Retinal pigment epithelial cell (primary cell): ENCODE data around the gene SLC25A36.
"Not testable (repeated sequence)": the region's sequence is repeated elsewhere in the genome, so short reads cannot be mapped to it uniquely, and the experiment has no call there.

Source experiments
- DNase-seq: peaks from one replicate; pipeline ENCODE4 v3.0.0-alpha.2; 2010; ENCODE audit warnings: low read depth
- H3K4me3 ChIP-seq: 2 replicates; pipeline ENCODE4 v1.5.1; 2011; ENCODE audit warnings: mild to moderate bottlenecking, low read length, control low read depth, moderate library complexity
- CTCF ChIP-seq: conservative IDR thresholded peaks from 2 replicates; pipeline ENCODE4 v1.5.1; 2011; ENCODE audit warnings: low read depth, low read length, control low read depth, inconsistent platforms

The SLC25A36 gene

DNA sequence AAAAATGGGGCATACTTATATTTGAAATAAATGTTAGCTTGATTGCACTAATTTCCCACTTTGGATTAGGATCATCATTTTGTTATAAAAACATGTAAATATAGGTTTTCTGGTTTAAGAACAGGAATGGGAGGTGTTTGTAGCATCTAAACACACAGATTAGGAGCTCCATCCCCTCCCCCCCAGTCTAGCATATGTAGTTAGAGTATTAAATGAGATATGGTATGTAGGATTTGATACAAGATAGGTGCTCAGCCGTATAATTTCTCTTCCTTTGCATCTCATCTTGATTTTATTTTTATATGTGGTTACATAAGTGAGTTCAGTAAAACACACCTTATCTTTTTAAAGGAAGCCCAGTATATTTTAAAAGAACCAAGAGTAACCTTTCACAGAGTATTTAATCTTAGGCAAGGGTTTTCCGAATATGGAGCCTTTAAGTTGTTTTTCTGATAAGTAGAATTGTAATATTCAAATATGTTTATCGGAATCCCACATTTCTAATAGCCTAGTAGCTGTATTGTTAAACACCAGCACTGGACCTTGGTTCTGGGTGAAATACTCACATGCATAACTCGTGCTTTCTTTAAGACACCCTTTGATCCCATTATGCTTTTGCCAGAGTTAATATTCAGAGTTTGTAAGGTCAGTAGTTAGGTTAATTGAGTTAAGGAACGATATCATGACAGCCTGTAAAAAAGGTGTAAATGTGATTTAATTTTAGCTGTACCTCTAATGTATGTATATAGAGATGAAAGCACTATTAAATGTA lies 2.3 kb downstream of the SLC25A36 start:
- DNase-seq: no peak
- no peak for TF ChIP-seq CTCF
- peak overlapping the region; percentile 74 for H3K4me3 ChIP-seq

DNA sequence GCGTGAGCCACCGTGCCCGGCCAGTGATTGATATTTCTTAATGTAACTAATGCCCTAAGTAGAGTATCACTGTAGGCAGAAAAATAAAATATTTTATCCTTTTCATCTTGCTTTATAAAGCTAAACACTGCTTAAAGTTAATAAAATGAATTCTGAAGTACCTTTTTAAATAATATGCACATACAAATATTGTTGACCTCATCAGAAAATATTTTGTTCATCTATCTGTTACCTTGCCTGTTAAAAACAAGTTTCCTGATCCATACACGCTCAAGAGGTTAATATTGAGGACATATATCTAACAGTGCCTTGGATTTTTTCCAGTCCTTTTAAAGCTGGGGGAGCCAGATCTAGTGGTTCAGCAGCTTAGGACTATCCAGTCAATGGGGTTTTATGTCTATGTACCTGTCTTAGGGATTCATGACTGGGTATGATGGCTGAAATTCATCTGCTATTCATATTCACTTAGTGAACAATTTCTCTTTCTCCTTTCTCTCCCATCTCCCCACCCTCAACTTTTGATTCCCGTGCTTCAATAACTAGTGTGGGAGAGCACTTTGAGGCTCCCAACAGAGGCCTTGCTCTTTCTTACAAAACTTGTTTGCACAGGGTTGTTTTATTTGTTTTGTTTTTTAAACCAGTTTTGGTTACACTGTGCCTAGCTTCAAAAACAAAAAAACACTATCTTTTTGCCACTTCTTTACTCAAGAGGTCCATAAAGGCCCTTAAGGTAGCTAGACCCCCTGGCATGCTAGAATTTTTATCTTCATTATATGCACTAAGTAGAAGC lies 7.0 kb downstream of the SLC25A36 start:
- DNase-seq: no peak
- TF ChIP-seq CTCF: no peak
- H3K4me3 ChIP-seq: no peak overlapping the region

- no peak overlapping the region for H3K4me3 ChIP-seq
- no peak for DNase-seq
- TF ChIP-seq CTCF: no peak
Measured at GRCh38 chr3:140950144-140950543, 8.5 kb downstream of the SLC25A36 start.

GRCh38 chr3:140950863-140951262 lies 9.2 kb downstream of the SLC25A36 start:
- H3K4me3 ChIP-seq: no peak overlapping the region
- no peak for TF ChIP-seq CTCF
- no peak for DNase-seq

- H3K4me3 ChIP-seq, DNase-seq: not testable (repeated sequence)
Measured at GRCh38 chr3:140951750-140952149, 10.1 kb downstream of the SLC25A36 start.

- TF ChIP-seq CTCF: no peak
- DNase-seq: no peak
- H3K4me3 ChIP-seq: no peak overlapping the region
Measured at GRCh38 chr3:140953028-140953960, 11.7 kb downstream of the SLC25A36 start.

DNA sequence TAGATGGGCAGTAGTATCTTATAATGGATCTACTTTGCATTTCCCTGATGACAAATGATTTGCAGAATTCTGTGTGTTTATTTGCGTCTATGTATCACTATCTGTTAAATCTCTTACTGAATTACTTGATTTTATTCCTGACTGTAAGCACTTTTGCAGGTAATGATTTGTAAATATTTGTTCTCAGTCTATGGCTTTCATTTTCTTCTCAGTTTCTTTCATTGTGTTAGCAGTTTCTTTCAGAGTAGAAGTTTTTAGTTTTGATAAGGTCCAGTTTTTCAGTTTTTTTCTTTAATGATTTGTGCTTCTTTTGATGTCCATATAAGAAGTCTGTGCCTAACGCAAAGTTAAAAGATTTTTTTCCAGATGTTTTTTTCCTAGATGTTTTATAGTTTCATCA lies 12.9 kb downstream of the SLC25A36 start:
- no peak for DNase-seq
- TF ChIP-seq CTCF: no peak
- no peak overlapping the region for H3K4me3 ChIP-seq
